ENCODE data around the gene ZNF570.
A peak's percentile ranks its signal among the peaks of the same experiment; 100 is the strongest.

The ZNF570 gene

GRCh38 chr19:37468961-37469777, at the start of gene ZNF570:
ZNF570 (plus strand) TSS chr19:37469356; CDS start chr19:37470355, 999 bp downstream.
- peak; percentile 52 to 94 (median 87) for DNase-seq

GRCh38 chr19:37452500-37453245, 16.5 kb upstream of the ZNF570 start:
- no peak for DNase-seq

GRCh38 chr19:37466277-37466797, 2.8 kb upstream of the ZNF570 start:
- DNase-seq, result peak in 3 of 58 donors; percentile 1 to 12 (median 12)

GRCh38 chr19:37466798-37467607, 2.2 kb upstream of the ZNF570 start, which contains the start of gene ZNF569:
ZNF569 (minus strand) TSS chr19:37467444; CDS start chr19:37444921, 22,523 bp downstream.
- peak; percentile 49 to 95 (median 88) for DNase-seq

GRCh38 chr19:37467608-37468090, 1.5 kb upstream of the ZNF570 start:
- DNase-seq, result peak in 2 of 58 donors; percentile 3 to 10

GRCh38 chr19:37470216-37470615, 1.1 kb downstream of the ZNF570 start:
- no peak for DNase-seq

GRCh38 chr19:37472165-37472564, 3.0 kb downstream of the ZNF570 start:
- no peak for DNase-seq

GRCh38 chr19:37484406-37485168, 15.4 kb downstream of the ZNF570 start:
- DNase-seq, result no peak

- no peak for DNase-seq
These were observed 23.1 kb downstream of the ZNF570 start for GRCh38 chr19:37492213-37492612.

GRCh38 chr19:37505958-37506386, 36.8 kb downstream of the ZNF570 start:
- DNase-seq, result peak in 4 of 58 donors; percentile 7 to 40 (median 22)

- peak in 56 of 58 donors; percentile 41 to 97 (median 83) for DNase-seq
These were observed 37.4 kb downstream of the ZNF570 start, which contains the start of gene ZNF793 for GRCh38 chr19:37506387-37507166. ZNF793 (plus strand) TSS chr19:37506939; CDS start chr19:37523440, 16,501 bp downstream.

- peak in 2 of 58 donors; percentile 22 to 46 for DNase-seq
These were observed 38.0 kb downstream of the ZNF570 start for GRCh38 chr19:37507167-37507464.

- no peak for DNase-seq
These were observed 42.0 kb downstream of the ZNF570 start for GRCh38 chr19:37511186-37511585.

- no peak for DNase-seq
These were observed 42.7 kb downstream of the ZNF570 start for GRCh38 chr19:37511821-37512220.

GRCh38 chr19:37513397-37513796, 44.2 kb downstream of the ZNF570 start:
- no peak for DNase-seq

- DNase-seq, result peak in 1 of 58 donors; percentile 0
These were observed 50.7 kb downstream of the ZNF570 start for GRCh38 chr19:37519890-37520289.

GRCh38 chr19:37537391-37537947, 68.3 kb downstream of the ZNF570 start:
- DNase-seq, result no peak

All from anterior cingulate cortex (tissue), 58 donors.